Gastrocnemius medialis (tissue), 4 donors: ENCODE results near the gene NFKBIZ.

Source experiments
- POLR2A ChIP-seq, 2 donors: fragments of 450-650 bp; IDR thresholded peaks; one replicate each; pipeline ENCODE4 v1.6.1; 2017; ENCODE audit warnings: antibody characterized with exemption in 2 of 2, mild to moderate bottlenecking in 2 of 2, moderate library complexity in 2 of 2
- TF ChIP-seq, protein P1 (sequence below), 5 experiments: fragments of 450-650 bp in 3 of 5; fragments of 200-600 bp in 2 of 5; sonication (generic) in 2 of 5; IDR thresholded peaks in 4 of 5; conservative IDR thresholded peaks in 1 of 5; 1 replicate in 4 of 5; 2 replicates in 1 of 5; pipeline ENCODE4 v1.5.1; 2016 to 2019; ENCODE audit warnings: antibody characterized with exemption in 5 of 5, mild to moderate bottlenecking in 3 of 5, moderate library complexity in 3 of 5

DNA sequence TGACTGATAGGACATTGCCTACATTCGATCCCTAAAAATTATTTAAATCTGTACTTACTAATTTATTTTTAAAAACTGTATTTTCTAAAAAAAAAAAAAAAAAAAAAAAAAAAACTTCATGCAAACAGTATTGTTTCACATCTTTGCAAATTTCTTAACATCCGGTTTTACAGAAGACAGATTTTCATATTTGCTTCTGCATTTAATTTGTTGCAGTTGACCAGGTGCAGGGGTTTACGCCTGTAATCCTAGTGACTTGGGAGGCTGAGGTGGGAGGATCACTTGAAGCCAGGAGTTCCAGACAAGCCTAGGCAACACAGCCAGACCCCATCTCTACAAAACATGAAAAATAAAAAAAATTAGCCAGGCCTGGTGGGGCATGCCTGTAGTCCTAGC is 6.4 kb upstream of the NFKBIZ start:
- TF ChIP-seq POLR2A (IDR thresholded peaks at IDR 0.05): no peak
- TF ChIP-seq, protein P1, sequence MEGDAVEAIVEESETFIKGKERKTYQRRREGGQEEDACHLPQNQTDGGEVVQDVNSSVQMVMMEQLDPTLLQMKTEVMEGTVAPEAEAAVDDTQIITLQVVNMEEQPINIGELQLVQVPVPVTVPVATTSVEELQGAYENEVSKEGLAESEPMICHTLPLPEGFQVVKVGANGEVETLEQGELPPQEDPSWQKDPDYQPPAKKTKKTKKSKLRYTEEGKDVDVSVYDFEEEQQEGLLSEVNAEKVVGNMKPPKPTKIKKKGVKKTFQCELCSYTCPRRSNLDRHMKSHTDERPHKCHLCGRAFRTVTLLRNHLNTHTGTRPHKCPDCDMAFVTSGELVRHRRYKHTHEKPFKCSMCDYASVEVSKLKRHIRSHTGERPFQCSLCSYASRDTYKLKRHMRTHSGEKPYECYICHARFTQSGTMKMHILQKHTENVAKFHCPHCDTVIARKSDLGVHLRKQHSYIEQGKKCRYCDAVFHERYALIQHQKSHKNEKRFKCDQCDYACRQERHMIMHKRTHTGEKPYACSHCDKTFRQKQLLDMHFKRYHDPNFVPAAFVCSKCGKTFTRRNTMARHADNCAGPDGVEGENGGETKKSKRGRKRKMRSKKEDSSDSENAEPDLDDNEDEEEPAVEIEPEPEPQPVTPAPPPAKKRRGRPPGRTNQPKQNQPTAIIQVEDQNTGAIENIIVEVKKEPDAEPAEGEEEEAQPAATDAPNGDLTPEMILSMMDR (IDR thresholded peaks at IDR 0.05 in 4 of 5, conservative IDR thresholded peaks at IDR 0.05 in 1 of 5): no peak
